IMR-90 (cell line): ENCODE results near the gene RAD51B. TPM values are rescaled to one million over a fixed set of nuclear protein-coding genes. Genes with fewer than 3 reads are reported as not detected.
A peak's percentile ranks its signal among the peaks of the same experiment; 100 is the strongest.

ENCODE experiments used
- ATAC-seq: fragments of 200-7000 bp; cut with Tn5 transposase; 2 replicates; pipeline ENCODE4 v1.9.1; 2020; ENCODE audit warnings: low read depth, mild to moderate bottlenecking, moderate library complexity
- BruUV-seq: library from RNA; stranded (reverse); fragments of 400-500 nt; replicated peaks from 2 replicates; lab custom pipeline; 2021; lab: Mats Ljungman, UMichigan
- CTCF ChIA-PET: fragments of 300-600 bp; formaldehyde crosslinking; extraction: SDS; loops from one replicate; lab custom pipeline; 2021; ENCODE audit warnings: antibody characterized with exemption; lab: Yijun Ruan, JAX
- POLR2A ChIA-PET: fragments of 300-600 bp; sonication (Branson Sonifier 250); formaldehyde crosslinking; loops from one replicate; lab custom pipeline; 2022; ENCODE audit warnings: antibody characterized with exemption; ENCODE audit not compliant: unreplicated experiment; lab: Charles Lee
- DNase-seq: peaks from one replicate; pipeline ENCODE4 v3.0.0; 2013
- H2AFZ ChIP-seq: replicated peaks from 2 replicates; pipeline ENCODE3; 2013; ENCODE audit warnings: low read length, mild to moderate bottlenecking; ENCODE audit not compliant: poor library complexity
- H2AK5ac ChIP-seq: 2 replicates; pipeline ENCODE4 v1.6.1; 2013; ENCODE audit warnings: low read depth, low read length, inconsistent platforms
- H2AK9ac ChIP-seq: replicated peaks from 2 replicates; pipeline ENCODE3; 2013; ENCODE audit warnings: mild to moderate bottlenecking, low read depth, low read length, moderate library complexity; ENCODE audit not compliant: poor library complexity
- H2BK120ac ChIP-seq: 2 replicates; pipeline ENCODE4 v1.6.1; 2013; ENCODE audit warnings: low read depth, low read length, inconsistent platforms
- H2BK15ac ChIP-seq: 3 replicates; pipeline ENCODE4 v1.6.1; 2013; ENCODE audit warnings: low read depth, low read length, inconsistent platforms
- H2BK20ac ChIP-seq: 2 replicates; pipeline ENCODE4 v1.6.1; 2013; ENCODE audit warnings: low read depth, mild to moderate bottlenecking, inconsistent platforms, low read length, moderate library complexity
- H2BK5ac ChIP-seq: 2 replicates; pipeline ENCODE4 v1.6.1; 2013; ENCODE audit warnings: mild to moderate bottlenecking, low read depth, low read length, inconsistent platforms; ENCODE audit not compliant: poor library complexity, severe bottlenecking
- H3K14ac ChIP-seq: replicated peaks from 2 replicates; pipeline ENCODE4 v1.6.1; 2013; ENCODE audit warnings: low read depth, low read length, inconsistent platforms
- H3K18ac ChIP-seq: 2 replicates; pipeline ENCODE4 v1.6.1; 2013; ENCODE audit warnings: low read depth, low read length, control low read depth
- H3K23ac ChIP-seq: 2 replicates; pipeline ENCODE4 v1.6.1; 2013; ENCODE audit warnings: low read depth, low read length, inconsistent platforms
- H3K27ac ChIP-seq: 2 replicates; pipeline ENCODE4 v1.5.1; 2013; ENCODE audit warnings: mild to moderate bottlenecking, control low read depth, low read length; ENCODE audit not compliant: insufficient read depth
- H3K27me3 ChIP-seq: 2 replicates; pipeline ENCODE4 v1.6.1; 2013; ENCODE audit warnings: low read length; ENCODE audit not compliant: control insufficient read depth, insufficient read depth
- H3K36me3 ChIP-seq: 2 replicates; pipeline ENCODE4 v1.6.1; 2013; ENCODE audit warnings: low read length, mixed read lengths; ENCODE audit not compliant: control insufficient read depth, insufficient read depth
- H3K4ac ChIP-seq: 2 replicates; pipeline ENCODE4 v1.6.1; 2013; ENCODE audit warnings: low read depth, low read length, inconsistent platforms
- H3K4me1 ChIP-seq: 2 replicates; pipeline ENCODE4 v1.6.1; 2013; ENCODE audit warnings: low read length, mixed read lengths; ENCODE audit not compliant: control insufficient read depth, insufficient read depth
- H3K4me2 ChIP-seq: 2 replicates; pipeline ENCODE4 v1.6.1; 2013; ENCODE audit warnings: low read depth, mild to moderate bottlenecking, control low read depth, low read length, moderate library complexity
- H3K4me3 ChIP-seq: 2 replicates; pipeline ENCODE4 v1.5.1; 2013; ENCODE audit warnings: low read depth, mild to moderate bottlenecking, control low read depth, low read length, moderate library complexity; ENCODE audit not compliant: insufficient read depth
- H3K56ac ChIP-seq: 2 replicates; pipeline ENCODE4 v1.6.1; 2013; ENCODE audit warnings: low read length, inconsistent platforms; ENCODE audit not compliant: insufficient read depth; ENCODE audit errors: extremely low read depth
- H3K79me1 ChIP-seq, 2 experiments: 2 replicates each; pipeline ENCODE4 v1.6.1; 2013; ENCODE audit warnings: low read length in 2 of 2, inconsistent platforms in 1 of 2, low read depth in 1 of 2
- H3K9ac ChIP-seq: 2 replicates; pipeline ENCODE4 v1.6.1; 2013; ENCODE audit warnings: low read depth, low read length, control low read depth
- H3K9me1 ChIP-seq: 2 replicates; pipeline ENCODE4 v1.6.1; 2013; ENCODE audit warnings: low read length, inconsistent platforms; ENCODE audit not compliant: insufficient read depth
- H3K9me3 ChIP-seq: 2 replicates; pipeline ENCODE4 v1.6.1; 2013; ENCODE audit warnings: low read length; ENCODE audit not compliant: control insufficient read depth, insufficient read depth
- H4K20me1 ChIP-seq: 2 replicates; pipeline ENCODE4 v1.6.1; 2013; ENCODE audit warnings: low read length, inconsistent platforms; ENCODE audit not compliant: insufficient read depth
- H4K5ac ChIP-seq: 2 replicates; pipeline ENCODE4 v1.6.1; 2013; ENCODE audit warnings: mild to moderate bottlenecking, low read depth, low read length, control low read depth
- H4K8ac ChIP-seq, 2 experiments: 2 replicates each; pipeline ENCODE4 v1.6.1; 2013; ENCODE audit warnings: low read depth in 2 of 2, low read length in 2 of 2, control low read depth in 1 of 2, inconsistent platforms in 1 of 2
- H4K91ac ChIP-seq: 2 replicates; pipeline ENCODE4 v1.6.1; 2013; ENCODE audit warnings: low read depth, low read length, inconsistent platforms; ENCODE audit not compliant: insufficient read depth
- CHD1 ChIP-seq: IDR thresholded peaks from 2 replicates; pipeline ENCODE4 v1.6.1; 2012; ENCODE audit warnings: low read depth, low read length, improper control_type of control experiment
- FOS ChIP-seq: fragments of 150-350 bp; IDR thresholded peaks from 2 replicates; pipeline ENCODE4 v1.6.1; 2016; ENCODE audit warnings: low read depth, low read length
- MAFK ChIP-seq: IDR thresholded peaks from 2 replicates; pipeline ENCODE4 v1.6.1; 2012; ENCODE audit warnings: low read depth, low read length, improper control_type of control experiment
- MAZ ChIP-seq: IDR thresholded peaks from 2 replicates; pipeline ENCODE4 v1.6.1; 2012; ENCODE audit warnings: low read depth, mild to moderate bottlenecking, low read length, improper control_type of control experiment, moderate library complexity, borderline replicate concordance
- MXI1 ChIP-seq: IDR thresholded peaks from 2 replicates; pipeline ENCODE4 v1.6.1; 2012; ENCODE audit warnings: low read depth, mild to moderate bottlenecking, low read length, moderate library complexity, borderline replicate concordance
- NFE2L2 ChIP-seq: fragments of 150-350 bp; IDR thresholded peaks from 2 replicates; pipeline ENCODE4 v1.6.1; 2016; ENCODE audit warnings: low read depth, mild to moderate bottlenecking, low read length
- POLR2A ChIP-seq: IDR thresholded peaks from 2 replicates; pipeline ENCODE4 v1.6.1; 2012; ENCODE audit warnings: mild to moderate bottlenecking, low read depth, low read length
- RAD21 ChIP-seq: IDR thresholded peaks from 2 replicates; pipeline ENCODE4 v1.6.1; 2012; ENCODE audit warnings: low read length, improper control_type of control experiment
- RFX5 ChIP-seq: IDR thresholded peaks from 2 replicates; pipeline ENCODE4 v1.8.0; 2012; ENCODE audit warnings: low read depth, mild to moderate bottlenecking, low read length, moderate library complexity
- WGBS, 2 experiments: methylation state at CpG; one replicate each; pipeline versions ENCODE4 v1.1.5 to v1.1.7; 2013; ENCODE audit warnings: missing lambda C conversion rate in 2 of 2; ENCODE audit not compliant: insufficient read length in 1 of 2; ENCODE audit errors: extremely low coverage in 2 of 2; 5-methylcytosine and 5-hydroxymethylcytosine counted together
- dilution Hi-C: fragments of 300-500 bp; cut with HindIII; formaldehyde crosslinking; loops from one replicate; pipeline ENCODE4 v1.14.3; 2018; ENCODE audit warnings: low sequenced_read_pairs; ENCODE audit not compliant: unreplicated experiment
- in situ Hi-C: fragments of 300-500 bp; cut with MboI; formaldehyde crosslinking; loops from 3 replicates; pipeline ENCODE4 v1.14.3; 2019; ENCODE audit warnings: low sequenced_read_pairs, inconsistent platforms, mixed read lengths
- intact Hi-C: fragments of 100-400 bp; cut with micrococcal nuclease; formaldehyde crosslinking; loops from 2 replicates; pipeline ENCODE4 v1.10.0; 2022
- polyA plus RNA-seq, 3 experiments: library from polyadenylated mRNA; depleted of rRNA; stranded (reverse); fragments of >200 nt; gene quantifications; 2 replicates each; pipeline ENCODE4 v1.2.3, GENCODE V29; 2012; ENCODE audit warnings: low replicate concordance in 1 of 3
- total RNA-seq: library from RNA; depleted of rRNA; stranded (reverse); fragments of >200 nt; gene quantifications from 2 replicates; pipeline ENCODE4 v1.2.3, GENCODE V29; 2012
- TF ChIP-seq, protein P1 (sequence below): fragments of 150-350 bp; IDR thresholded peaks from 2 replicates; pipeline ENCODE4 v1.6.1; 2017; ENCODE audit warnings: mild to moderate bottlenecking, antibody characterized with exemption, low read length, low read depth
- TF ChIP-seq, protein P2 (sequence below): fragments of 150-350 bp; IDR thresholded peaks from 2 replicates; pipeline ENCODE4 v1.6.1; 2016; ENCODE audit warnings: low read depth, mild to moderate bottlenecking, low read length, moderate library complexity, borderline replicate concordance
- TF ChIP-seq, protein P3 (sequence below): conservative IDR thresholded peaks from 2 replicates; pipeline ENCODE4 v1.5.1; 2012; ENCODE audit warnings: mild to moderate bottlenecking, low read depth, low read length, improper control_type of control experiment

The RAD51B gene
- total and polyA plus RNA-seq, 2 of the 4 experiments (the other 2 are of a cell fraction), result 5.1 to 18.8 TPM

GRCh38 chr14:68735856-68736255 is 916.3 kb downstream of the RAD51B start:
- DNase-seq, result no peak
- no CpG with 5 or more reads among the region's 4 CpGs for WGBS, 2 experiments
- H4K91ac ChIP-seq, result peak overlapping the region; percentile 58
- intact Hi-C loops (no loop called here), dilution Hi-C loops (no loop called here), in situ Hi-C loops (no loop called here)
- H2BK15ac ChIP-seq, result peak overlapping the region; percentile 32; the same call in 1 of the 3 replicates
- H3K9me3 ChIP-seq, result no peaks in the 10 kb centered on the region
- H3K36me3 ChIP-seq, result no peaks in the 10 kb centered on the region
- peak; percentile 49; the same call in 1 of the 2 replicates for ATAC-seq
- peaks cover 4% of the 10 kb centered on the region; the same call in 1 of the 2 replicates for H3K9me1 ChIP-seq
- no peak overlapping the region; the same call in 1 of the 2 replicates for H3K56ac ChIP-seq
- H3K27me3 ChIP-seq, result no peaks in the 10 kb centered on the region
- H2BK5ac ChIP-seq, result no peak overlapping the region
- H3K4ac ChIP-seq, result peak overlapping the region; percentile 80
- H2BK20ac ChIP-seq, result peak overlapping the region; percentile 74; the same call in 1 of the 2 replicates
- no peak overlapping the region for H3K4me3 ChIP-seq
- peak overlapping the region; percentile 74 for H3K14ac ChIP-seq
- H2AK9ac ChIP-seq, result no peak overlapping the region
- peak overlapping the region; percentile 67 for H3K18ac ChIP-seq
- H3K79me1 ChIP-seq, result no peaks in the 10 kb centered on the region
- ChIA-PET POLR2A (no interaction called here), CTCF (no interaction called here)
- H2BK120ac ChIP-seq, result peak overlapping the region; percentile 50
- H2AK5ac ChIP-seq, result no peak overlapping the region
- peak overlapping the region; percentile 80 to 88; a peak in 3 of 4 replicates for H4K8ac ChIP-seq
- peaks cover 13% of the 10 kb centered on the region for H3K4me1 ChIP-seq
- TF ChIP-seq RFX5, result no peak
- no peak for TF ChIP-seq MAZ
- no peak for TF ChIP-seq MAFK
- TF ChIP-seq NFE2L2, result no peak
- TF ChIP-seq CHD1, result no peak
- no peak for TF ChIP-seq FOS
- no peak for TF ChIP-seq RAD21
- TF ChIP-seq, protein P1, sequence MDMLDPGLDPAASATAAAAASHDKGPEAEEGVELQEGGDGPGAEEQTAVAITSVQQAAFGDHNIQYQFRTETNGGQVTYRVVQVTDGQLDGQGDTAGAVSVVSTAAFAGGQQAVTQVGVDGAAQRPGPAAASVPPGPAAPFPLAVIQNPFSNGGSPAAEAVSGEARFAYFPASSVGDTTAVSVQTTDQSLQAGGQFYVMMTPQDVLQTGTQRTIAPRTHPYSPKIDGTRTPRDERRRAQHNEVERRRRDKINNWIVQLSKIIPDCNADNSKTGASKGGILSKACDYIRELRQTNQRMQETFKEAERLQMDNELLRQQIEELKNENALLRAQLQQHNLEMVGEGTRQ, result no peak
- TF ChIP-seq, protein P2, sequence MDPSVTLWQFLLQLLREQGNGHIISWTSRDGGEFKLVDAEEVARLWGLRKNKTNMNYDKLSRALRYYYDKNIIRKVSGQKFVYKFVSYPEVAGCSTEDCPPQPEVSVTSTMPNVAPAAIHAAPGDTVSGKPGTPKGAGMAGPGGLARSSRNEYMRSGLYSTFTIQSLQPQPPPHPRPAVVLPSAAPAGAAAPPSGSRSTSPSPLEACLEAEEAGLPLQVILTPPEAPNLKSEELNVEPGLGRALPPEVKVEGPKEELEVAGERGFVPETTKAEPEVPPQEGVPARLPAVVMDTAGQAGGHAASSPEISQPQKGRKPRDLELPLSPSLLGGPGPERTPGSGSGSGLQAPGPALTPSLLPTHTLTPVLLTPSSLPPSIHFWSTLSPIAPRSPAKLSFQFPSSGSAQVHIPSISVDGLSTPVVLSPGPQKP, result no peak
- TF ChIP-seq, protein P3, sequence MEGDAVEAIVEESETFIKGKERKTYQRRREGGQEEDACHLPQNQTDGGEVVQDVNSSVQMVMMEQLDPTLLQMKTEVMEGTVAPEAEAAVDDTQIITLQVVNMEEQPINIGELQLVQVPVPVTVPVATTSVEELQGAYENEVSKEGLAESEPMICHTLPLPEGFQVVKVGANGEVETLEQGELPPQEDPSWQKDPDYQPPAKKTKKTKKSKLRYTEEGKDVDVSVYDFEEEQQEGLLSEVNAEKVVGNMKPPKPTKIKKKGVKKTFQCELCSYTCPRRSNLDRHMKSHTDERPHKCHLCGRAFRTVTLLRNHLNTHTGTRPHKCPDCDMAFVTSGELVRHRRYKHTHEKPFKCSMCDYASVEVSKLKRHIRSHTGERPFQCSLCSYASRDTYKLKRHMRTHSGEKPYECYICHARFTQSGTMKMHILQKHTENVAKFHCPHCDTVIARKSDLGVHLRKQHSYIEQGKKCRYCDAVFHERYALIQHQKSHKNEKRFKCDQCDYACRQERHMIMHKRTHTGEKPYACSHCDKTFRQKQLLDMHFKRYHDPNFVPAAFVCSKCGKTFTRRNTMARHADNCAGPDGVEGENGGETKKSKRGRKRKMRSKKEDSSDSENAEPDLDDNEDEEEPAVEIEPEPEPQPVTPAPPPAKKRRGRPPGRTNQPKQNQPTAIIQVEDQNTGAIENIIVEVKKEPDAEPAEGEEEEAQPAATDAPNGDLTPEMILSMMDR, result no peak
- no peak for TF ChIP-seq MXI1
- TF ChIP-seq POLR2A, result no peak
- H4K20me1 ChIP-seq, result no peaks in the 10 kb centered on the region
- peak overlapping the region; percentile 16; the same call in 1 of the 2 replicates for H3K4me2 ChIP-seq
- BruUV-seq, result no TSS peak
- H3K9ac ChIP-seq, result 0 out of 2 replicates have a peak overlapping the region, but pooled peaks have one; percentile 50
- peak overlapping the region; percentile 39; the same call in 1 of the 2 replicates for H3K27ac ChIP-seq
- H2AFZ ChIP-seq, result peak overlapping the region; percentile 87
- H4K5ac ChIP-seq, result peak overlapping the region; percentile 94
- H3K23ac ChIP-seq, result peak overlapping the region; percentile 75; the same call in 1 of the 2 replicates
